WI38 (cell line): Measurements from ENCODE around the gene GDF11.

Source experiments
- H3K4me3 ChIP-seq: 2 replicates; pipeline ENCODE4 v1.5.1; 2011; ENCODE audit warnings: low read depth, mild to moderate bottlenecking, control low read depth, low read length
- TF ChIP-seq, protein P1 (sequence below): IDR thresholded peaks from 2 replicates; pipeline ENCODE4 v1.5.1; 2012; ENCODE audit warnings: low read depth, mild to moderate bottlenecking, control low read depth, low read length

The GDF11 gene

DNA sequence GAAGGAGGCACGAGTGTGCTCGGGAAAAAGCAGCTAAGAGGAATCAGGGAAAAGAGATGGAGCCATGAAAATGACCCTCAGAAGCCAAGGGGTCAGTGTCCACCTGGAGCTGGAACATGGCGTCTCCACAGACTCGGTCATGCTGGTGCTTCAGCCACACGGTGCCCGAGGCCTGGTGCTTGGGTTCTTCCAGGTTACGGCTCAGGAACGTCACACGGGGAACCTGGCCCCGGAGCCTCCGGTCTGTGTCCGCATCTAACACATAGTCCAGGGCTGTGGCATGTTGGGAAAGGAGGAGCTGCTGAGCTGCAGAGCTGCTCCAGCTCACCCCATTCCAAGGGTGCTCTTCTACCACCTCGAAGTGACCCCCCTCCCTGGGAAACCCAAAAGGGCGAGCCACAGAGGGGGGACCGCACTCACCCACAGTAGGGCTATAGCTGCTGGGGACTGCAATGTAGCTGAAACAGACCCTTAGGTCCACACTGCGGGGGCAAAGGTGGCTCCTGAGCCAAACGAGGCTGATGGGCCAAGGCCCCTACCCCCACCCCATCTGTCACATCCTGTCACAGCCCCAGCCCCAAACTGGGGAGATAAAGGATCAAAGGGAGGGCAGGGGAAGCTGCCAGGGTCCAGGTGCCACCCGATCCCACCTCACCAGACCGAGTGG, 46.0 kb upstream of the GDF11 start:
- H3K4me3 ChIP-seq, result no peak overlapping the region
- TF ChIP-seq, protein P1, sequence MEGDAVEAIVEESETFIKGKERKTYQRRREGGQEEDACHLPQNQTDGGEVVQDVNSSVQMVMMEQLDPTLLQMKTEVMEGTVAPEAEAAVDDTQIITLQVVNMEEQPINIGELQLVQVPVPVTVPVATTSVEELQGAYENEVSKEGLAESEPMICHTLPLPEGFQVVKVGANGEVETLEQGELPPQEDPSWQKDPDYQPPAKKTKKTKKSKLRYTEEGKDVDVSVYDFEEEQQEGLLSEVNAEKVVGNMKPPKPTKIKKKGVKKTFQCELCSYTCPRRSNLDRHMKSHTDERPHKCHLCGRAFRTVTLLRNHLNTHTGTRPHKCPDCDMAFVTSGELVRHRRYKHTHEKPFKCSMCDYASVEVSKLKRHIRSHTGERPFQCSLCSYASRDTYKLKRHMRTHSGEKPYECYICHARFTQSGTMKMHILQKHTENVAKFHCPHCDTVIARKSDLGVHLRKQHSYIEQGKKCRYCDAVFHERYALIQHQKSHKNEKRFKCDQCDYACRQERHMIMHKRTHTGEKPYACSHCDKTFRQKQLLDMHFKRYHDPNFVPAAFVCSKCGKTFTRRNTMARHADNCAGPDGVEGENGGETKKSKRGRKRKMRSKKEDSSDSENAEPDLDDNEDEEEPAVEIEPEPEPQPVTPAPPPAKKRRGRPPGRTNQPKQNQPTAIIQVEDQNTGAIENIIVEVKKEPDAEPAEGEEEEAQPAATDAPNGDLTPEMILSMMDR, result no peak

DNA sequence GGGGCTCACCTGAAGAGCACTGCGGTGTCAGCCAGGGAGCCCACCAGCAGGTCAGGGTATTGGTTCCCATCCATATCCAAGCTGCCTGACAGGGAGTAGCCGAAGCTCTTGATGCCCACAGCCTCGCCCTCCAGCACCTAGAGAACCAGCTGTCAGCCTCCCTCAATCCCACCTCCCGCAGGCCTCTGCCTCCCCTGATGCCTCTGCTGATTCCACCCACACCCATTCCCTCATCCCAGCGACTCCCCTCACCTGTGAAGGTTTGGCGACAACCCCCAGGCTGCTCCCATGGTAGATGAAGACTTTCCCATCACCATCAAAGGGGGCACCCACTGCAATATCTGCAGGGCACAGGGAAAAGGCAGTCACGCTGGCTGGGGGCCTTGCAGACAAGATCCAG, 45.2 kb upstream of the GDF11 start:
- TF ChIP-seq, protein P1, result no peak
- no peak overlapping the region for H3K4me3 ChIP-seq

DNA sequence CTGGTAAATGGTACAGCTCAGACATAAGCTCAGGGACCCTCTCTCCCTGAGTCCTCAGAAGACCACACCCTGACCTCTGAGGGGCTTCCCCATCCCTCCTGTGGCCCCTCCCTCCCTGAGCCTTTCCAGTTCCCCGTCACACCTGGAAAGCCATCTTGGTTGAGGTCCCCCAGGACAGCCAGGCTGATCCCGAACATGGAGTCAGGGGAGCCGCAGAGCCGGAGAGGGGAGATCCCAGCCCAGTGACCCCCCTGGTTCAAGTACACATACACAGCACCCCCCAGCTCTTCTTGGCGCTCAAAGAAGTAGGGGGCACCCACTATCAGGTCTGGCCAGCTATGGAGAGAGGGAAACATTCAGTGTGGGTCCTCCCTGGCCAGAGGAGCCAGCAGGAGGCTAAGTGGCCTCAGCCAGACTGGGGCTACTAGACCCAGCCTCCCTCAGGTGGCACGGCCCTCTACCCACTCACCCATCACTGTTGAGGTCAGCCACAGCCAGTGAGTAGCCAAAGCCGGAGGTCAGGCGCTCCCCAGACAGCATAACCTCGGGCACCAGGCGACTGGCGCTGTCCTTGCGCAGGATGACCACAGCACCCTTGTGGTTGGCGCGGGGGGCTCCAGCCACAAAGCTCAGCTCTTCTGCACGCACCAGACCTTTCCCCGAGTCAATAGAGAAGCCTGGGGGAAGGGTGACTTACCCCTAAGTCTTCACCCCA, 44.5 kb upstream of the GDF11 start:
- H3K4me3 ChIP-seq, result no peak overlapping the region
- TF ChIP-seq, protein P1, result no peak

DNA sequence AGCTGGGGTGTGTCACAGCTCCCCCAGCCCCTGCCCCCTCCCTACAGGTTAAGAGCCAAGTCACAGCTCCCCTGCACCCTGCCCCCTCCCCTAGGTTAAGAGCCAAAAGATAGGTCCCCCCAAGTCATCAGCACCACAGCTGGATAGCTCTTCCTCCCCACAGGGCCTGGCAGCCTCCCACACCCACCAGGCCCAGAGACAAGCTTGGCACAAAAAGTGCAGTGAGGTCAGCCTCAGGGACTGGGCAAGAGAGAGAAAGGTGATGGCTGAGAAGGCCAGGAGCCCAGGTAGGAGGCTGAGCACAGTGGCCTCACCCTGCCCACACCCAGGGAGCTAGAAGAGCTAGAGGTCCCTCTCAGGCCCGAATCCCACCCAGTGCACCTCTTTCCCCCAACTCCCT, 44.0 kb upstream of the GDF11 start:
- H3K4me3 ChIP-seq, result no peak overlapping the region
- TF ChIP-seq, protein P1, result no peak

DNA sequence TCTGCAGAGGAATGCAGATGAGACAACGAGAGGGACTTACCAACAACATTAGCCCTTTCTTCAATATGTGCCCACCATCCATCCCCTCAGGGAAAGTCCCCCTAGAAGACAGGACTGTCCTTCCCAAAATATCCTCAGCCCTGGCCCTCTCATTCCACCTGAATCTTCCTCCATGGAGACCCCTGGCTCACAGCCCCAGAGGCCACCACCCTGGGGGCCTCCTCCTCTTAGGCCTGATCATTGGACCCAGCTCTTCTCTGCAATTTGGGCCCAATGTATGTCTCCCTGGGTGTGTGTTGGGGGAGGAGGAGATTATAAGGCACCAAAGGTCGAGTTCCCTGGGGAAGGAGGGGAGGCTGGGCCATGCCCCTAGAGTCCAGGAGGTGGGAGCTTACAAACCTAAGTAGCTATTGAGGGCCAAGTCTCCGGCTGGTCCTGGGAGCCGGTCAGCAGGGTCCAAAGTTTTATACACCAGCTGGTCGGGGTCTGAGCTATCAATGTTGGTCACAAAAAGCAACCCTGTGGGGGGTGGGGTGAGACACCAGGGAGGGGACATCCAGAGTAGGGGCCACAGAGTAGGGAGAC, 43.4 kb upstream of the GDF11 start:
- TF ChIP-seq, protein P1, result no peak
- H3K4me3 ChIP-seq, result no peak overlapping the region

DNA sequence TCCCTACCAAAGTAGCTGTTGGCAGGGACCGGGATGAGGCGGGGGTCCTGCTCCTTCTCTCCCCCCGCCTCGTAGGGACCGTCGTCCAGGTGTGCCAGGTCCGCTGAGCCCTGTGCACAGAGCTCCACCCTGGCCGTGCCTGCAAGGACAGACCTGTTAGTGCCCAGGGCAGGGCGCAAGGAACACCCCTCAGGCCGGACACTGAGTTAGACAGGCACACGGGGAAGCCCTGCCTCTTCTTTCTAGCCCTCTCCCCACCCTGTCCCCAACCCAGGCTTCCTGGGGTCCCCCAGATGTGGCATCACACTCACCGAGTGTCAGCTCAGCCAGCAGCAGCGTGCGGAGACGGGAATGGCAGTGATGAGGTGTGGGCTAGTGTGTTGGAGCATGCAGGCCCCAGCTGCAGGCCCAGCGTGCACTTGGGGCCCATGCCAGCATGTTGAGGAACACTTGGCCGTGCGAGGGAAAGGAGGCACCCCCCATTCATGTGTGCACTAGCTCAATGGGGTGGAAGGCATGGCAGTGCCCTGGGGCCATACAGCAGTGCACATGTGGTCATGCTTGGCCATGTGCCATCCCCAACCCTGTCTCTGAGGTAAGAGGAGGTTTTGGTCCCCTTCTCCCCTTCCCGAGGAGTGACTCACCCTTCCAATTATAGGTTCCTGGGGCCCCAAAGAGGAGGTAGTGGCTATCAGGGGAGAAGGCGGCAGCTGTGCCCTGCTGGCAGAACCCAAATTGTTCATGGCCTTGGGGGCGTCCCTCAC, 42.5 kb upstream of the GDF11 start:
- TF ChIP-seq, protein P1, result no peak

More for the DNA sequence above, 42.5 kb upstream of the GDF11 start:
- H3K4me3 ChIP-seq, result no peak overlapping the region
